Stimulated activated effector memory CD8-positive, alpha-beta T cell treated with anti-CD3 and anti-CD28 coated beads, Interleukin-12 subunit alpha, Interleukin-12 subunit beta, amount 100 ng/mL, for 72 hours (primary cell): ENCODE data around the gene SERPINB10.
"Not testable (repeated sequence)": the region's sequence is repeated elsewhere in the genome, so short reads cannot be mapped to it uniquely, and the experiment has no call there.

Experiments
- ATAC-seq: fragments of 150-1000 bp; cut with Tn5 transposase; 2 replicates; pipeline ENCODE4 v1.10.0; 2021
- DNase-seq, 2 donors: peaks; one replicate each; pipeline ENCODE4 v3.0.0; 2021 to 2022; ENCODE audit warnings: low spot score in 2 of 2
- H3K27ac Mint-ChIP-seq: one replicate; pipeline ENCODE4 v1.8.0; 2022; ENCODE audit warnings: mild to moderate bottlenecking, mixed read lengths
- H3K36me3 Mint-ChIP-seq: one replicate; pipeline ENCODE4 v1.8.0; 2022; ENCODE audit warnings: mild to moderate bottlenecking, mixed read lengths
- H3K4me1 Mint-ChIP-seq: one replicate; pipeline ENCODE4 v1.8.0; 2022; ENCODE audit warnings: mixed read lengths
- H3K4me3 Mint-ChIP-seq: one replicate; pipeline ENCODE4 v1.8.0; 2022; ENCODE audit warnings: mild to moderate bottlenecking, mixed read lengths
- H3K9me3 Mint-ChIP-seq: one replicate; pipeline ENCODE4 v1.8.0; 2022; ENCODE audit warnings: mixed read lengths

Gene SERPINB10

DNA sequence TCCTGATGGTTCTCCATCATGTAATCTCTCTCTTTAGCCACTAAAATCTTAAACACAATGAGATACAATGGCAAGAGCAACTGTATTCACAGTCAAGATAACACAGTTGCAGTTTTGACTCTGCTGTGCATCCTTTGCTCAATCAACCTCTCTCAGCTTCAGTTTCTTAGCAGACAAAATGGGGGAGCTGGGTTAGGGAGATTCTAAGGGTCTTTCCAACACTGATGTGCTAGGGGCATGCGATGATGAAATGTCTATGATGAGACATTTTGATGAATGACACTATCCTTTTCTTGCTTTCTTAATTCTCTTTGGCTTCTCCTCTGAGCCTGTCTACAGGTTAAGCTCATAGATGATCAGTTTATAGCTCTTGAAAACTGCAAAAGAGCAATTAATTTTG is 1.1 kb downstream of the SERPINB10 start:
- H3K9me3 Mint-ChIP-seq: no peaks in the 10 kb centered on the region
- ATAC-seq: no peak
- no peaks in the 10 kb centered on the region for H3K4me1 Mint-ChIP-seq
- no peak for DNase-seq
- no peak overlapping the region for H3K27ac Mint-ChIP-seq
- no peak overlapping the region for H3K4me3 Mint-ChIP-seq
- H3K36me3 Mint-ChIP-seq: no peaks in the 10 kb centered on the region

DNA sequence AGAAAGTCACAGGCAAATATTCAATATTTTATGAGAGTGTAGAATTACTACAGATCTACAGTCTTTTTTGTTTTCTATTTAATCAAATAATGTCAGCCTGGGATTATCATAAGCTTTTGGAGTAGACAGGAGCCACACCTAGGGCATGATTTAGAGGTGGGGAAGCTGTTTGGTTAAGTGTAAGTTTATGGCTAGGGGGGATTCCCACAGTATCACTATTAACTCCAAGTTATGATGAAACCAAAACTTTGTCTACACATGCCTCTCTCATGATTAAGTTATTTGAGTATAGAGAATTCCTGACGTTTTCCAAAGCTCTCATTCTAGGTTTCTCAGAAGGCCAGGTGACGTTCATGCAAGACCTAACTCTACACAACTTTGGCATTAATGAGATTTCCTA is 2.1 kb downstream of the SERPINB10 start:
- H3K4me3 Mint-ChIP-seq: no peak overlapping the region
- no peak overlapping the region for H3K27ac Mint-ChIP-seq
- no peak for DNase-seq
- ATAC-seq: no peak
- no peaks in the 10 kb centered on the region for H3K4me1 Mint-ChIP-seq
- H3K36me3 Mint-ChIP-seq: no peaks in the 10 kb centered on the region
- no peaks in the 10 kb centered on the region for H3K9me3 Mint-ChIP-seq

- Mint-ChIP-seq H3K36me3 (no peaks in the 10 kb centered on the region), H3K27ac (no peak overlapping the region), H3K9me3 (no peaks in the 10 kb centered on the region), H3K4me3 (no peak overlapping the region), H3K4me1 (no peaks in the 10 kb centered on the region)
- DNase-seq (no peak), ATAC-seq (no peak)
Measured at GRCh38 chr18:63917817-63918216, 10.1 kb downstream of the SERPINB10 start.

DNA sequence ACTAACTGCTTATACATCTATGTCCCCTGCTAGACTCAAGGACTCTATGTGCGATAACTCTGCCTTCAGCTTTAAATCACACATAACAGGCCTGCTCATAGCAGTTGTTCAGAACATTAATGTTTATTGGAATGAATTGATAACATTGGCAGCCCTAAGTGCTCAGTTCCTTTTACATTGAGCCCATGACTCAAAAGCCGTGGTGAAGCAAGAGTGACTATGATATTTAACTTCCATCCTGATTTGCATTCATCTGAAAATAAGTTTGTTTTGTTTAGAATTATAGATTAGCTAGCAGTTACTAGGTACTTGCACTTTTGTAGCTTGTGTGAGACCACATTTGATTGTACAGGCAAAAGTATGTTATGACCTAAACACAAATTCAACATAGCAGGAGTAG is 14.3 kb downstream of the SERPINB10 start:
- no peaks in the 10 kb centered on the region for H3K4me1 Mint-ChIP-seq
- H3K4me3 Mint-ChIP-seq: no peak overlapping the region
- H3K9me3 Mint-ChIP-seq: no peaks in the 10 kb centered on the region
- ATAC-seq (no peak), DNase-seq (no peak)
- no peak overlapping the region for H3K27ac Mint-ChIP-seq
- no peaks in the 10 kb centered on the region for H3K36me3 Mint-ChIP-seq

DNA sequence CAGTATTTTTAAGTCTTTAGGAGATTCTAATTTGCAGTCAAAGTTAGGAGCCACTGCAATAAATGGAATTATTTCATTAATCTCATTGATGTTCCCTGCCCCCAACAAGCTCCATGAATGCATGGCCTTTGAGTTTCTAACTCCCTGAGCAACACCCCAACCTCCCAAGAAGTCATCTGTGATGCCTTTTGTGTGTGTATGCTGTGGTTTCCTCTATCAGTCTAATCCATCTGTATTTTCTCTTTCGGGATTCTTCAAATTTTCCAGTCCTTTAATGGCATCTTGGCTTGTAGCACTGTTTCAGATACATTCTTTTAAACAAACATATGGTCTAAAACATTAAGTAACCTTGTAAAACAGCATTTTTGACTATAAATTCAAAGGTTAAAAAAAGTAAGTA is 16.8 kb downstream of the SERPINB10 start:
- ATAC-seq (no peak), DNase-seq (no peak)
- Mint-ChIP-seq H3K4me1 (no peaks in the 10 kb centered on the region), H3K4me3 (no peak overlapping the region), H3K36me3 (no peaks in the 10 kb centered on the region), H3K27ac (no peak overlapping the region), H3K9me3 (no peaks in the 10 kb centered on the region)

GRCh38 chr18:63928331-63928730 is 20.6 kb downstream of the SERPINB10 start:
- ATAC-seq: no peak
- no peak overlapping the region for H3K27ac Mint-ChIP-seq
- H3K36me3 Mint-ChIP-seq: no peaks in the 10 kb centered on the region

GRCh38 chr18:63929369-63929768 is 21.6 kb downstream of the SERPINB10 start:
- not testable (repeated sequence) for ATAC-seq, H3K9me3 Mint-ChIP-seq, H3K36me3 Mint-ChIP-seq, H3K27ac Mint-ChIP-seq, DNase-seq, H3K4me1 Mint-ChIP-seq, H3K4me3 Mint-ChIP-seq

More at GRCh38 chr18:63928331-63928730, 20.6 kb downstream of the SERPINB10 start:
- Mint-ChIP-seq H3K4me1 (no peaks in the 10 kb centered on the region), H3K4me3 (no peak overlapping the region), H3K9me3 (no peaks in the 10 kb centered on the region)
- no peak for DNase-seq

DNA sequence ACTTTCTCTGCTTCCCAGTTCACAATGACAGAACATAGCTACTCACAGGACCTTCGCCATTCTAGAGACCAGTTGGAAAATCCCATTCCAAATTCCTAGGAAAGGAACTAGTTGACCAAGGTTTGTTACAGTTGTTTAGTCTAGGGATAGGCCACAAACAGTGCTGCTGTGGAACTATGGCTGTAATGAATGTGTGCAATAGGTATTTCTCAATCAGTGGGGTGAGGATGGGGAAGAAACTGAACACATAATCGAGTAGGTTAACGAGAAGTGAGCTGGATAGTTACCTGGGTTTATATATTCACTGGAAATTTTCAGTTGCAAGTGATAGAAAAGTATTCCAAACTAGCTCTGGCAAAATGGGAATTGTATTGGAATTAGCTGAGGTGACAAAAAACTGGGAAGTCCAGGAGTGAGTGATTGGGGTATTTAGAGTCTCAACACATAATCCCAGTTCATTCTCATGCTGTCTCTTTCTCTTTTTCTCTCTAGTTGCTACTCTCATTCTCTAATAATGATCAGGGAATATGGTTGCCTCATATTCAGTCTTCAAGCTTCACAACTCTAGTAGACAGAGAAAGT is 23.1 kb downstream of the SERPINB10 start:
- ATAC-seq: no peak

DNA sequence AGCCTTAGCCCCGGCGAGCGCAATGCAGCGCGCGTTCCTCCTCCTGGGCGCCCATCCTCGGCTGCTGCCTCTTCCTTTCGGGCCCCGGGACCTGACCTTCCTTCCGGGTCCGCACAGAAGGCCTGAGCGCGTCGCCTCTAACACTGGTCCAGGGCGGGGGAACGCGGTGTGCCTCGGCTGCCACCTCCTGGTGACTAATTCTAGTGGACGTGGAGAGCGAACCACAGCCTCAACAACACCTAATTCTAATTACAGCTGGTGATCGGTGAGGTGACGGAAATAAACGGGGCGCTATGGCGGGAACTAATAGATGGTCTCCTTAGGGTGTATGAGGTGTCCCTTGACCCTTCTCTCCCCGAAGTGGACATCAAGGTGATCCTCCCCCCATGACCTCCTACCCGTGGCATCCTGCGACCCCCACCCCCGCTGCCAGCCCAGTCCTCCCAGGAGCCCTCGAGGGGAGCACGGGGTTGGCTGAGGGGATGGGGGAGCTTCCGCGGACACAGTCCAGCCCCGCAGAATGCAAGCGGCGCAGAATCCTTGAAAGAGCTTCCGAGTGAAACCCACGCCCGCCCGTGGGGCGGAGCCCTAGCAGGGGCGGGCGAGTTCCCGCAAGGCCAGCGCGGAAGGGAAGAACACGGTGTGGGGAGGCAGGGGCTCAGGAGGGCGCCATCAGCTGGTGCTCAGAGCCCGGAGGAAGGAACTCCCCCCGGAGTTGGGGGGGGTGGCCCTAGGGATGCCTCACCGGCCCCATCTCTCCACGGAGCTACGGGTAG is 28.6 kb downstream of the SERPINB10 start:
- Mint-ChIP-seq H3K4me3 (no peak overlapping the region), H3K4me1 (peaks cover 6% of the 10 kb centered on the region), H3K36me3 (no peaks in the 10 kb centered on the region), H3K9me3 (no peaks in the 10 kb centered on the region), H3K27ac (peak overlapping the region; percentile 38)
- peak; percentile 49 to 79 for DNase-seq
- ATAC-seq: peak; percentile 93

More for the DNA sequence above, 23.1 kb downstream of the SERPINB10 start:
- Mint-ChIP-seq H3K4me3 (no peak overlapping the region), H3K27ac (no peak overlapping the region), H3K4me1 (peaks cover under 1% of the 10 kb centered on the region), H3K9me3 (no peaks in the 10 kb centered on the region), H3K36me3 (no peaks in the 10 kb centered on the region)
- no peak for DNase-seq

DNA sequence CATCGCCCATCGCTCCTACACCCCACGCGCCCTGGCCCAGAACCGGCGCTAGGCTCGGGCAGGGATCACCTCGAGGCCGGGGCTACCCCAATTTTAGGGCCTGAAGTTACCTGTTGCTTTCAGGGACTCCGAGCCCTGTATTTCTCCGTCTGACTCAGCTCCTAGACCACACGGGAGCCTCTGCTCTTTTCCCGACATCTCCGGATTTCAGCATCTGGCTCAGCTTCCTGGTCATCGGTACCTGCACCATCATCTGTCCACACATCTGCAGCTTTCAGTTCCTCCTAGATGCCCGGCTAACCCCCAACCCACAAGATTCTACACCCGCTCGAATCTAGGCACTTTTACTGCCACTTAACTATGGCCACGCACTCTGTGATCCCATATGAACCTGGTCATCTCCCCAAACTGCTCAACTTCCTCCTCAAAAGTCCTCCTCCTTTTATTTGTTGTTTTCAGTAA is 29.2 kb downstream of the SERPINB10 start:
- H3K4me3 Mint-ChIP-seq: no peak overlapping the region
- H3K27ac Mint-ChIP-seq: no peak overlapping the region
- no peaks in the 10 kb centered on the region for H3K36me3 Mint-ChIP-seq
- peaks cover 6% of the 10 kb centered on the region for H3K4me1 Mint-ChIP-seq
- no peaks in the 10 kb centered on the region for H3K9me3 Mint-ChIP-seq
- ATAC-seq (no peak), DNase-seq (no peak)

DNA sequence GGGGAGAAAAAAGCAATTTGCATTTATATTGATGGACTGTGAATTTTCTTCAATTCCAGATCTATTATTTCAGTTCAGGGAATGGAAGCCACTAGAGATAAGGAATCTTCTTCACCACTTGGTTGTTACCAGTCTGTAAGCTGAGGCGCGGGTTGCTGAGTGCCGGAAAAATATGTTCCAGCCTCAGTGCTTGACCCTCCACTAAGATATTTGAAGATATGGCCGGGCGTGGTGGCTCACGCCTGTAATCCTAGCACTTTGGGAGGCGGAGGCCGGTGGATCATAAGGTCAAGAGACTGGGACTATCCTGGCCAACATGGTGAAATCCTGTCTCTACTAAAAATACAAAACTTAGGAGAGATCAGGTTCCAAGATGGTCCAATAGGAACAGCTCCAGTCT is 32.2 kb downstream of the SERPINB10 start:
- H3K4me3 Mint-ChIP-seq: no peak overlapping the region
- no peaks in the 10 kb centered on the region for H3K9me3 Mint-ChIP-seq
- DNase-seq: no peak
- H3K27ac Mint-ChIP-seq: no peak overlapping the region
- H3K4me1 Mint-ChIP-seq: peaks cover 6% of the 10 kb centered on the region
- H3K36me3 Mint-ChIP-seq: no peaks in the 10 kb centered on the region
- ATAC-seq: no peak

GRCh38 chr18:63940543-63941050 is 32.8 kb downstream of the SERPINB10 start:
- H3K9me3 Mint-ChIP-seq, H3K4me3 Mint-ChIP-seq, H3K36me3 Mint-ChIP-seq, H3K27ac Mint-ChIP-seq, DNase-seq, H3K4me1 Mint-ChIP-seq, ATAC-seq: not testable (repeated sequence)

DNA sequence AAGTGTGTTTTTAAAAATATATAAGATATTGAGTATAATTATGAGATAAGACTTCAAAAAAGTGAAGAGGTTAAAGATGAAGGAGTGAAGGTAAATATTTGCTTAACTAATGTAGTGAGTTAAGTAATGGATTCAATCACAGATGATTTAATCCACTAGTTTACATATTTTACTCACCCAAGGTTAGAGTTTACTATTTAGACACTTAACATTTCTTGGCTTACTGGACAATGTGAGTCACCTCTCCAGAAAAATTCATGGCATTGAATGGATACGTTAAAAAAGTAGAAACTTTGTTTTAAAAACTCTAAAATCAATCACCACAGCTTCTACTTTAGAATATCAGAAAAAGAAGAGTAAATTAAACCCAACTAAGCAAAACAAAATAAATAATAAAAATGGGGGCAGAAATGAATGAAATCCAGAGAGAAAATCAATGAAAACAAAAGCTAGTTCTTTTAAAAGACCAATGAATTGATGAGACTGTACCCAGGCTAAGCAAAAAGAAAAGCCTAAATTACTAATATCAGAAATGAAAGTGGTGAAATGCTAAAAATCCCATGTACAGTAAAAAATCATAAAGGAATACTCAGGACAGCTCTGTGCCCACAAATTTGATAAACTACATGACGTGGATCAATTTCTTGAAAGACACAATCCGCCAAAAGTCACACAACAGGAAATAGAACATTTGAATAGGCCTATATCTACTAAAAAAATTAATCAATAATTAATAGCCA is 39.5 kb downstream of the SERPINB10 start:
- Mint-ChIP-seq H3K27ac (no peak overlapping the region), H3K4me1 (peaks cover 27% of the 10 kb centered on the region), H3K36me3 (no peaks in the 10 kb centered on the region), H3K9me3 (peaks cover 5% of the 10 kb centered on the region), H3K4me3 (no peak overlapping the region)
- DNase-seq (no peak), ATAC-seq (no peak)

DNA sequence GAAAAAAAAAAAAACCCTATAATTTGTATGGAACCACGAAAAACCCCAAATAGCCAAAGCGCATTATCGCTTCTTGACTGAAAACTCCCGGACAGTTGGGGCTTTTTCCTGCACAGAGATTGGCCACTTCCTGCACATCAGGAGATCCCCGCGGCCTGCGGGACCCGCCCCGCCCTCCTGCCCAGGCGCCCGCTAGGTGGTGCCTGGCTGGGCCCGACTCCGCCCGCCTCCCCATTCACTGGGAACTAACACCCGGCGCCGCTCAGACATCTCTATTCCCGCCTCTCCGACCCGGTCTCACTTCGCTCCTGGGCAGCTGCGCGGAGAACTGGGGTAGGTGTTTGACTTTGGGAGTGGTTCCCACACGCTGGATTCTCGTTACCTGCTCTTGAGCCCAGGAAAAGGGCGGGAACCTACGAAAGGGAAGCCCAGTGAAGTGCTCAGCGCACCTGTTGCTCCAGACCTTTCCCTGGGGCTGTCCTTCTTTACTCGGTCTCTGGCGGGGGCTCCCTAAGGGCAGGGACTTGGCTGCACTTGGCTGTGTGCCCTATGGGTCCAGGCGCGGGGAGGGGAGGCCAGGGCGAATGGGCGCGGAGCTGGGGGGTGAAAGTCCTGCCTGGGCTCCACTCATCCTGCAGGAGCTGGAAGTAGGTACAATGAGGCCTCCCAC is 41.4 kb downstream of the SERPINB10 start, which contains the start of gene HMSD:
TSS of gene HMSD (plus strand) at position 234 of the 670 bp plus-strand sequence. CDS start 4,155 bp downstream, outside the sequence.
- Mint-ChIP-seq H3K27ac (peak within 1 kb of the TSS; percentile 65), H3K36me3 (peaks cover 5% of the 10 kb centered on the region), H3K4me3 (peak within 1 kb of the TSS; percentile 81), H3K4me1 (peaks cover 27% of the 10 kb centered on the region), H3K9me3 (peaks cover 5% of the 10 kb centered on the region)
- peak; percentile 51 to 82 for DNase-seq
- ATAC-seq: peak; percentile 86

- H3K9me3 Mint-ChIP-seq: peaks cover 5% of the 10 kb centered on the region
- peaks cover 27% of the 10 kb centered on the region for H3K4me1 Mint-ChIP-seq
- DNase-seq (no peak), ATAC-seq (peak; percentile 84)
- peaks cover 15% of the 10 kb centered on the region for H3K36me3 Mint-ChIP-seq
- H3K27ac Mint-ChIP-seq: peak overlapping the region; percentile 1
- H3K4me3 Mint-ChIP-seq: peak overlapping the region; percentile 1
Measured at GRCh38 chr18:63951302-63951705, 43.5 kb downstream of the SERPINB10 start.
